ENCODE data around the gene TNS3. TPM values are rescaled to one million over a fixed set of nuclear protein-coding genes. Genes with fewer than 3 reads are reported as not detected.

The TNS3 gene
- total and polyA plus RNA-seq, 10 of the 15 experiments (the other 5 are each of a cell fraction or from before 2014, with no cell fraction given): 0.27 to 2.7 (median 0.79) TPM

DNA sequence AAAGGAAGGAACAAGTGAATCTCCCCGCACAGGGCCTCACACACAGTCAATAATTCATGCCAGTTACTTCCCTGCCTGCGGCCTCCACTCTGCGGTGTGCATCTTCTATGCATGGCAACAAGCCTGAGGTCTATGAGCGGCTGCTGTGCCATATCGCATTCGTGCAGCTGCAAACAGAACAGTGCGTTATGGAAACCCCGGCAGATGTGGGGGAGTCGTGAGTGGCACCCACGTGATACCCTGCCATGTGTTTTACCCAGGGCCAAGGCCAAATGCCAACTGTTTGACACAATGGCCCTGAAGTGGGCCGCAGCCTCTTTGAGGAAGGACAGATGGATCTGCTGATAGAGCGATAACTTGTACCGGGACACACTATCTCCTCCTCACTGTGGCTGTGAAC is 13.4 kb downstream of the TNS3 start:
- in situ Hi-C loops (cut with MboI): no loop called here
- TF ChIP-seq JUND (IDR thresholded peaks at IDR 0.05; ENCODE audit: low read depth, low read length) (no peak), IRF4 (IDR thresholded peaks at IDR 0.05; ENCODE audit: low read depth, low read length) (no peak), MYC (IDR thresholded peaks at IDR 0.05; ENCODE audit: insufficient read depth, insufficient read length, insufficient replicate concordance, low read length, severe bottlenecking) (no peak), FOXM1 (IDR thresholded peaks at IDR 0.05; ENCODE audit: low read depth, low read length) (no peak), MLLT1 (IDR thresholded peaks at IDR 0.05) (no peak), GATAD2B (conservative IDR thresholded peaks at IDR 0.05; ENCODE audit: low read depth) (no peak), SMARCA5 (IDR thresholded peaks at IDR 0.05) (no peak), ZZZ3 (IDR thresholded peaks at IDR 0.05; ENCODE audit: control insufficient read depth, insufficient read length, low read depth) (no peak), LARP7 (IDR thresholded peaks at IDR 0.05) (no peak), NR2F1 (conservative IDR thresholded peaks at IDR 0.05) (no peak), TBL1XR1 (IDR thresholded peaks at IDR 0.05; ENCODE audit: low read depth, low read length) (no peak), NFYB (IDR thresholded peaks at IDR 0.05; ENCODE audit: insufficient read depth, low read depth, low read length) (no peak), CHD1 (IDR thresholded peaks at IDR 0.05; ENCODE audit: low read depth, low read length) (no peak), BCL3 (IDR thresholded peaks at IDR 0.05; ENCODE audit: borderline replicate concordance, insufficient read depth, low read depth, low read length, poor library complexity, severe bottlenecking) (no peak), POLR2AphosphoS2 (IDR thresholded peaks at IDR 0.05; ENCODE audit: low read depth, low read length) (no peak), ZNF217 (IDR thresholded peaks at IDR 0.05) (no peak), ZNF622 (IDR thresholded peaks at IDR 0.05) (no peak)
- TF ChIP-seq, protein P1, sequence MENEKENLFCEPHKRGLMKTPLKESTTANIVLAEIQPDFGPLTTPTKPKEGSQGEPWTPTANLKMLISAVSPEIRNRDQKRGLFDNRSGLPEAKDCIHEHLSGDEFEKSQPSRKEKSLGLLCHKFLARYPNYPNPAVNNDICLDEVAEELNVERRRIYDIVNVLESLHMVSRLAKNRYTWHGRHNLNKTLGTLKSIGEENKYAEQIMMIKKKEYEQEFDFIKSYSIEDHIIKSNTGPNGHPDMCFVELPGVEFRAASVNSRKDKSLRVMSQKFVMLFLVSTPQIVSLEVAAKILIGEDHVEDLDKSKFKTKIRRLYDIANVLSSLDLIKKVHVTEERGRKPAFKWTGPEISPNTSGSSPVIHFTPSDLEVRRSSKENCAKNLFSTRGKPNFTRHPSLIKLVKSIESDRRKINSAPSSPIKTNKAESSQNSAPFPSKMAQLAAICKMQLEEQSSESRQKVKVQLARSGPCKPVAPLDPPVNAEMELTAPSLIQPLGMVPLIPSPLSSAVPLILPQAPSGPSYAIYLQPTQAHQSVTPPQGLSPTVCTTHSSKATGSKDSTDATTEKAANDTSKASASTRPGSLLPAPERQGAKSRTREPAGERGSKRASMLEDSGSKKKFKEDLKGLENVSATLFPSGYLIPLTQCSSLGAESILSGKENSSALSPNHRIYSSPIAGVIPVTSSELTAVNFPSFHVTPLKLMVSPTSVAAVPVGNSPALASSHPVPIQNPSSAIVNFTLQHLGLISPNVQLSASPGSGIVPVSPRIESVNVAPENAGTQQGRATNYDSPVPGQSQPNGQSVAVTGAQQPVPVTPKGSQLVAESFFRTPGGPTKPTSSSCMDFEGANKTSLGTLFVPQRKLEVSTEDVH (IDR thresholded peaks at IDR 0.05; ENCODE audit: low read depth, partially characterized antibody): no peak
- ATAC-seq: no peak
- Histone ChIP-seq H4K20me1 (ENCODE audit: control insufficient read depth, insufficient read depth) (no peaks in the 10 kb centered on the region), H3K9me3 (replicated peaks; ENCODE audit: control insufficient read depth, insufficient read depth, low read length) (no peaks in the 10 kb centered on the region), H2AFZ (ENCODE audit: control insufficient read depth, low read depth, low read length) (no peak overlapping the region), H3K9ac (ENCODE audit: control insufficient read depth, insufficient read depth, low read length) (no peak overlapping the region), H3K27ac (ENCODE audit: control insufficient read depth, insufficient read depth) (no peak overlapping the region), H3K4me2 (ENCODE audit: control insufficient read depth, insufficient read depth) (no peak overlapping the region), H3K36me3 (ENCODE audit: control insufficient read depth in 2 of 2, insufficient read depth in 2 of 2, low read length in 1 of 2) (no peaks in the 10 kb centered on the region), H3K4me3 (no peak overlapping the region), H3K79me2 (ENCODE audit: control insufficient read depth, insufficient read depth, low read length) (no peaks in the 10 kb centered on the region), H3K27me3 (replicated peaks in 1 of 2; ENCODE audit: control insufficient read depth in 2 of 2, insufficient read depth in 2 of 2, low read length in 1 of 2) (peaks cover 0 to 2% of the 10 kb centered on the region in 2 experiments; a peak in 1 of 4 replicates), H3K4me1 (ENCODE audit: control insufficient read depth, insufficient read depth, low read length) (peaks cover 7% of the 10 kb centered on the region)
- no peak for DNase-seq (ENCODE audit: low read depth, low spot score)
- ChIA-PET CTCF (no interaction called here), RAD21 (ENCODE audit: unreplicated experiment) (no interaction called here), POLR2A (no interaction called here), SMC1A (ENCODE audit: uncharacterized antibody, unreplicated experiment) (no interaction called here)
- 72% methylated on average over 13 of the region's 13 CpGs for WGBS (ENCODE audit: insufficient coverage, insufficient replicate concordance, low lambda C conversion rate, missing lambda C conversion rate)
- FAIRE-seq: no peak
- intact Hi-C loops (cut with micrococcal nuclease; ENCODE audit: unreplicated experiment): no loop called here
- BruUV-seq (replicated peaks): no TSS peak

All from GM12878 (cell line).